Lung (tissue), 12 donors: ENCODE measurements around the gene FOXP1. TPM values are rescaled to one million over a fixed set of nuclear protein-coding genes. Genes with fewer than 3 reads are reported as not detected.
A peak's percentile ranks its signal among the peaks of the same experiment; 100 is the strongest.

ENCODE experiments used
- ATAC-seq: fragments of 200-7000 bp; cut with Tn5 transposase; one replicate; pipeline ENCODE4 v1.9.1; 2020; ENCODE audit warnings: moderate number of reproducible peaks; ENCODE audit not compliant: insufficient read depth, low FRiP score
- DNase-seq, 3 donors: peaks; one replicate each; pipeline ENCODE4 v3.0.0-alpha.2; 2013 to 2017
- H3K27ac ChIP-seq, 2 donors: one replicate each; pipeline ENCODE4 v1.5.1; 2013; ENCODE audit warnings: mild to moderate bottlenecking in 2 of 2, moderate library complexity in 2 of 2, control low read depth in 1 of 2, inconsistent platforms in 1 of 2, low read depth in 1 of 2, low read length in 1 of 2
- H3K27me3 ChIP-seq, 3 donors: one replicate each; pipeline ENCODE4 v1.5.1; 2013; ENCODE audit warnings: low read length in 2 of 3; ENCODE audit not compliant: control insufficient read depth in 3 of 3, insufficient read depth in 3 of 3
- H3K36me3 ChIP-seq, 4 donors: one replicate each; pipeline ENCODE4 v1.5.1; 2013; ENCODE audit warnings: low read length in 4 of 4, mild to moderate bottlenecking in 1 of 4, moderate library complexity in 1 of 4; ENCODE audit not compliant: control insufficient read depth in 4 of 4, insufficient read depth in 4 of 4
- H3K4me1 ChIP-seq, 5 donors: one replicate each; pipeline ENCODE4 v1.5.1; 2013; ENCODE audit warnings: low read length in 5 of 5, mild to moderate bottlenecking in 2 of 5, moderate library complexity in 1 of 5; ENCODE audit not compliant: control insufficient read depth in 5 of 5, insufficient read depth in 5 of 5
- H3K4me3 ChIP-seq: one replicate; pipeline ENCODE4 v1.5.1; 2013; ENCODE audit warnings: mild to moderate bottlenecking, control low read depth, moderate library complexity
- H3K9ac ChIP-seq, 2 donors: one replicate each; pipeline ENCODE4 v1.5.1; 2013; ENCODE audit warnings: low read length in 2 of 2, control low read depth in 1 of 2; ENCODE audit not compliant: insufficient read depth in 1 of 2
- H3K9me3 ChIP-seq, 4 donors: one replicate each; pipeline ENCODE4 v1.5.1; 2013; ENCODE audit warnings: low read length in 3 of 4, mild to moderate bottlenecking in 1 of 4, moderate library complexity in 1 of 4; ENCODE audit not compliant: control insufficient read depth in 4 of 4, insufficient read depth in 3 of 4
- WGBS, 2 donors: extraction: QIAGEN DNeasy Blood & Tissue Kit; methylation state at CpG; one replicate each; pipeline ENCODE4 v1.1.7; 2013; 5-methylcytosine and 5-hydroxymethylcytosine counted together
- polyA plus RNA-seq, 2 donors: library from polyadenylated mRNA; stranded (reverse); fragments of 200-250 nt; gene quantifications; one replicate each; pipeline ENCODE4 v1.2.1, GENCODE V29; 2013
- total RNA-seq, 2 donors: library from RNA; depleted of rRNA in 1 of 2; stranded (reverse); fragments of >200 nt in 1 of 2; gene quantifications; one replicate each; pipeline ENCODE4 v1.2.1, GENCODE V29; 2014 to 2021
- TF ChIP-seq, protein P1 (sequence below): IDR thresholded peaks from 2 replicates; pipeline ENCODE4 v1.5.1; 2012; ENCODE audit warnings: mild to moderate bottlenecking; ENCODE audit errors: control extremely low read depth, extremely low read depth
- donor health status: control.
- donor health status: control.
- donor health status: Bipolar disorder and iron deficiency.
- donor health status: healthy.
- donor health status: DM: yes; HTN: yes; CAD: no.

Gene FOXP1
- total and polyA plus RNA-seq, 4 donors = 13.8 to 287 (median 73.9) TPM

DNA sequence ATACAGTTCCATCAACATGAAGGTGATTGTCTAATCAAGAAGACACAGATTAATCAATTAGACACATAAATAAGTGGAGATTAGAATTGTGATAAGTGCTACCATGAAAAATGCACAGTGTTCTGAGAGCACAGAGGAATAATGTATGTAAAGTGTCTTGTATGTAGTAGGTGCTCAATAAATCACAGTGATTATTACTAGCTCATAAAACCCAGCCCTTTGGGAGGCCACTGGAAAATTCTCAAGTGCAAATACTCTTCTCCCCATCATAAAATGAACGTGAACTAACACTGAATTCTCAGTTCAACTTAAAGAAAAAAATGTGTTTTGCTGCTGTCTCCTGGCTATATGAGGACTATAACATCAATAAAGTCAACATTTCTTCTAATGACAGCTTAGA lies 368.2 kb downstream of the FOXP1 start:
- no peak overlapping the region for H3K4me3 ChIP-seq
- no peaks in the 10 kb centered on the region for H3K36me3 ChIP-seq
- DNase-seq (no peak), ATAC-seq (no peak)
- H3K27ac ChIP-seq = no peak overlapping the region
- peaks cover 0 to 5% (median under 1%) of the 10 kb centered on the region in 5 donors for H3K4me1 ChIP-seq
- 86% methylated on average over 1 of the region's 1 CpG for WGBS, 2 donors
- TF ChIP-seq, protein P1, sequence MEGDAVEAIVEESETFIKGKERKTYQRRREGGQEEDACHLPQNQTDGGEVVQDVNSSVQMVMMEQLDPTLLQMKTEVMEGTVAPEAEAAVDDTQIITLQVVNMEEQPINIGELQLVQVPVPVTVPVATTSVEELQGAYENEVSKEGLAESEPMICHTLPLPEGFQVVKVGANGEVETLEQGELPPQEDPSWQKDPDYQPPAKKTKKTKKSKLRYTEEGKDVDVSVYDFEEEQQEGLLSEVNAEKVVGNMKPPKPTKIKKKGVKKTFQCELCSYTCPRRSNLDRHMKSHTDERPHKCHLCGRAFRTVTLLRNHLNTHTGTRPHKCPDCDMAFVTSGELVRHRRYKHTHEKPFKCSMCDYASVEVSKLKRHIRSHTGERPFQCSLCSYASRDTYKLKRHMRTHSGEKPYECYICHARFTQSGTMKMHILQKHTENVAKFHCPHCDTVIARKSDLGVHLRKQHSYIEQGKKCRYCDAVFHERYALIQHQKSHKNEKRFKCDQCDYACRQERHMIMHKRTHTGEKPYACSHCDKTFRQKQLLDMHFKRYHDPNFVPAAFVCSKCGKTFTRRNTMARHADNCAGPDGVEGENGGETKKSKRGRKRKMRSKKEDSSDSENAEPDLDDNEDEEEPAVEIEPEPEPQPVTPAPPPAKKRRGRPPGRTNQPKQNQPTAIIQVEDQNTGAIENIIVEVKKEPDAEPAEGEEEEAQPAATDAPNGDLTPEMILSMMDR = no peak
- H3K9ac ChIP-seq = no peak overlapping the region
- H3K27me3 ChIP-seq = no peaks in the 10 kb centered on the region
- no peaks in the 10 kb centered on the region for H3K9me3 ChIP-seq

DNA sequence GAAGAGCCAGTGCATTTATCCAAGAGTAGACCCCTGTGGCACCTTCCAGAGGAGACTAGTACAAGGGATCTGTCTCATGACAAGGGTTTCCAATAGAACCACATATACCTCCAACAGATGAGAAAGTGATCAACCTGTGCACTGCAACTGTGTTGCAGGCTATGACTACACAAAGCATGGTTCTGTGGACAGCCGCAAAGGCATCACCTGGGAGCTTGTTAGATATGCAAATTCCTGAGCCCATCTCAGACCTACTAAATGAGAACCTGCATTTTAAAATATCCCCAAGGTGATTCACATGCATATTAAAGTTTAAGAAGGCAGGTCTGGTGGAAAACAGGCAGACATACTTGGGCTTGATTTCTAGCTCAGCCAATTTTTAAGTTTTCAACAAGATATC lies 368.7 kb downstream of the FOXP1 start:
- ATAC-seq = no peak
- H3K4me1 ChIP-seq = peaks cover 0 to 7% (median 5%) of the 10 kb centered on the region in 5 donors

DNA sequence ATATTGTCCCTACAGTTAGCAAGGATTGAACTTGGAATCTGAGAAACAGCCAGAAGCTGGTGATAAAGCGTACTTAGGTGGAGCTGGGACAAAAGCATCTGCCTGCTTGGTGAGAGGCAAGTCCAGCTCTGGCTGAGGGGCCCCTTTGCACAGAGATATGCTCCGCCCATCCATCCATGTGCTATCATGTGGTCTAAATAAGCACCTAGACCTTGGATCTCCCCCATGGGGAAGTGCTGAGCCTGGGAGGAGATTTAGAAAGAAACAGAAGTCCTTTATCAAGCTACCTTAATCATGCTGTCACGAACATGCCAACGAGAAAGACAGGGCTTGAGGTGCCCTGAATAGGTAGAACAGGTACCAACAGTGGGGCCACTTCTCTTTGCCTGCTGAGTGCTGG lies 369.5 kb downstream of the FOXP1 start:
- H3K27me3 ChIP-seq = no peaks in the 10 kb centered on the region
- no peak for DNase-seq
- TF ChIP-seq, protein P1 = no peak
- H3K4me3 ChIP-seq = no peak overlapping the region
- H3K9ac ChIP-seq = no peak overlapping the region
- H3K9me3 ChIP-seq = no peaks in the 10 kb centered on the region
- no peak for ATAC-seq
- WGBS, 2 donors = 90 to 97% methylated on average over 4 of the region's 4 CpGs
- no peaks in the 10 kb centered on the region for H3K36me3 ChIP-seq
- peaks cover 0 to 12% (median 6%) of the 10 kb centered on the region in 5 donors for H3K4me1 ChIP-seq
- no peak overlapping the region for H3K27ac ChIP-seq

More for the DNA sequence above, 368.7 kb downstream of the FOXP1 start:
- H3K9me3 ChIP-seq = no peaks in the 10 kb centered on the region
- no peak for DNase-seq
- H3K36me3 ChIP-seq = no peaks in the 10 kb centered on the region
- 97 to 100% methylated on average over 1 of the region's 1 CpG for WGBS, 2 donors
- no peaks in the 10 kb centered on the region for H3K27me3 ChIP-seq
- no peak overlapping the region for H3K9ac ChIP-seq
- H3K27ac ChIP-seq = no peak overlapping the region
- TF ChIP-seq, protein P1 = no peak
- H3K4me3 ChIP-seq = no peak overlapping the region

DNA sequence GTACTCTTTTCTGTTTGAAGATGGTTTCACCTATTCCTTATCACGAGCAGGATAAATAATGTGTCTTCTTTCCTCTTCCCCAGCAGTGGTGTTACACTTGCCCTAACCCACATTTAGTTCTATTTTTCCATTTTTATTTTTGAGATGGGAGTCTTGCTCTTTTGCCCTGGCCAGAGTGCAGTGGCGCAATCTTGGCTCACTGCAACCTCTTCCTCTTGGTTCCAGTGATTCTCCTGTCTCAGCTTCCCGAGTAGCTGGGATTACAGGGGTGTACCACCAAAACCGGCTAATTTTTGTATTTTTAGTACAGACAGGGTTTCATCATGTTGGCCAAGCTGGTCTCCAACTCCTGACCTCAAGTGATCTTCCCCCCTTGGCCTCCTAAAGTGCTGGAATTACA lies 372.4 kb downstream of the FOXP1 start:
- TF ChIP-seq, protein P1 = no peak

More for the DNA sequence above, 372.4 kb downstream of the FOXP1 start:
- no peak for ATAC-seq
- H3K27me3 ChIP-seq = no peaks in the 10 kb centered on the region
- peak overlapping the region in 1 of 2 donors; percentile 38 for H3K27ac ChIP-seq
- no peak for DNase-seq
- no peak overlapping the region for H3K9ac ChIP-seq
- 55 to 73% methylated on average over 4 of the region's 4 CpGs for WGBS, 2 donors
- no peaks in the 10 kb centered on the region for H3K36me3 ChIP-seq
- no peak overlapping the region for H3K4me3 ChIP-seq
- H3K4me1 ChIP-seq = peaks cover 5 to 41% (median 29%) of the 10 kb centered on the region in 5 donors
- H3K9me3 ChIP-seq = no peaks in the 10 kb centered on the region
